GM18508 (cell line): ENCODE results near the gene LAMA3.

Experiments
- ATAC-seq: cut with Tn5 transposase; IDR thresholded peaks from one replicate; pipeline ENCODE4 v1.9.1; 2021; ENCODE audit warnings: moderate number of reproducible peaks; ENCODE audit not compliant: insufficient read depth, unreplicated experiment

The LAMA3 gene

DNA sequence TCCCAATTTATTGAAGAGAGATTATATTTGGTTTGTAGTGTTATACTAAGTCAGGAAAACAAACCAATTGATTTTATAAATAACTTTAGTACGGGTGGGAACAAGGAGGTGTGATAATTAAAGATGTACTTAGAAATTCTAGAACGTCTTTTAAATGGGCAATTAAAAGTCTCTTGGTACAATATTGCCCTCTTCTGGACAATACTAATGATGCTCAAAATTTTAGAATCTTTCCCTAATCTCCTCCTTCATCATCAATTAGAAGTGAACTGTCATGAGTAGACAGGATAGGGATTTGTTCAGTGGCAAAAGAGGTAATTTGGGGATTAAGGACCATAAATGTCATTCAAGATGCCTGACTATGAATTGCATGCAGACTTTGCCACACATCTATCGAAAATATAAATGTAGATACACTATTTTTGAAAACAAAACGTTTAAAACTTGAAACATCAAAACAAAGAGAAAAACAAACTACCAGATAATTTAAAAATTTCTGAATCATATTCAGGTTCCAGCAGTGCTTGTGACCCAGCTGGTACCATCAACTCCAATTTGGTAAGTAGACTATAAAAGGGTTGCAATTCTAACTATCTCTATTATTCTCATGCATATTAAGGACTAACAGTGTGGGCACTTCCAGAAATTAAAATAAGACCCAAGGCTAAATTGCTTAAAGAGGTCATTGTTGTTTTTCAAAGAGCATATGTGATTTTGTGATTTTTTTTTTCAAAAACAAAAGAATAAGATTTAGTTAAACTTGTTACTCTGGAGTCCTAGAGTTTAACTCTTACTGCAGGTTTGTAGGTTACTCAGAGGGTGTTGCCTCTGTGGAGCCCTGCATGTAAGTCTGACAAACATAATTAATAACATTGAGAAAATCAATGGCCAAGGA lies 123.5 kb downstream of the LAMA3 start:
- no peak for ATAC-seq

DNA sequence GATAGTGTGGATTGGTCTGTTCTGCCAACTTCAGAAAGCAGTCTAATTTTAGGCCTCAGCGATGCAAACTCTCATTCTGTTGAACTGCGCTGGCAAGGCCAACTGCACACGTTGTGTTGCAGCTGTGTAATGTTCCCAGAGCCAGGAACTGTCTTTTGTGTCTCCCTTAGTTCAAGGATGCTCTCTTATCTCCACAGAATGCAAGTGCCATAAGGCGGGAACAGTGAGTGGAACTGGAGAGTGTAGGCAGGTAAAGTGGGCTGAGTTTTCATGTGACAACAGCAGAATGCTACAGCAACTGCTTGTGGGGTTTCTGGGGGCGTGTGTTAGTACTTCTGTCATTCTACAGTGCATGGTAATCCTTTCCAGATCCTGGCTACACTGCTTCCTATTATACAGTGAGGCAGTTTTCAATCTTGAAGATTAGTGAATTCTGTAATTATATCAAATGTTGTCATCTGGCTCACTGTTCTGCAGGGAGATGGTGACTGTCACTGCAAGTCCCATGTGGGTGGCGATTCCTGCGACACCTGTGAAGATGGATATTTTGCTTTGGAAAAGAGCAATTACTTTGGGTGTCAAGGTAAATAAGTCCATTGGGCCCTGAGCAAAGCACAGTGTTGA lies 125.8 kb downstream of the LAMA3 start:
- no peak for ATAC-seq

DNA sequence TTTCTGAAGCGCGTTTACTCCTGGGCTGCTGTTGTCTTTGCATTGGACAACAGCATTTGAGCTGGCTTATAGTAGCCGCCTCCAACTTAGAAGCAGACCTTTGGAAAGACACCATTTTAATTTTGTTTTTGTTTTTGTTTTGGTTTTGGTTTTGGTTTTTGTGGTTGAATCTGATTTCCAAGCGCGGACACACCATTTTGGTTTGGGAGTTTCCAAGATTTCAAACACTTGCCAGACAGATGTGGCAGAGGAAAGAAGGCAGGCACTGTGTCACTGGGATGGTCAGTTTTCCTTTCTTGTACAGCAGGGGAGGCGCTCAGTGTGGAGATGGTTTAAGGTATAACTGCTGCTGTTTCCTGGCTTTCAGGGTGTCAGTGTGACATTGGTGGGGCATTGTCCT lies 126.8 kb downstream of the LAMA3 start:
- ATAC-seq: no peak

DNA sequence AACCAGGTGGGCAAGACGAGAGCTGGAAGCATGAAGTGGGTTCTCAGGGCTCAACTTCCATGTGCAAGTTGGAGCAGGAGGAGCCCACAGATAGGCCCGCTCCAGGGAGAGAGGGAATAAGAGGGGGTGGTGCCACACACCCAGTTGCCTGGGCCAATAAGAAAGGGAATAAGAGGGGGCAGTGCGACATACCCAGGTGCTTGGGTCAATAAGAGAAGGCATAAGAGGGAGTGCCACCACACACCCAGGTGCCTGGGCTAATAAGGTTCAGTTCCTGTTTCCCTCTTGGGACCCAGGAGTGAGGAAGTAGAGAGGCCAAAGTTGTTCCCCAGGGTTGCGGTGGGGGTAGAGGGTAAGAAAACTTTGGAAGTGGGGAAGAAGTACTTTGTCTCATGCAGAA lies 127.5 kb downstream of the LAMA3 start:
- no peak for ATAC-seq

DNA sequence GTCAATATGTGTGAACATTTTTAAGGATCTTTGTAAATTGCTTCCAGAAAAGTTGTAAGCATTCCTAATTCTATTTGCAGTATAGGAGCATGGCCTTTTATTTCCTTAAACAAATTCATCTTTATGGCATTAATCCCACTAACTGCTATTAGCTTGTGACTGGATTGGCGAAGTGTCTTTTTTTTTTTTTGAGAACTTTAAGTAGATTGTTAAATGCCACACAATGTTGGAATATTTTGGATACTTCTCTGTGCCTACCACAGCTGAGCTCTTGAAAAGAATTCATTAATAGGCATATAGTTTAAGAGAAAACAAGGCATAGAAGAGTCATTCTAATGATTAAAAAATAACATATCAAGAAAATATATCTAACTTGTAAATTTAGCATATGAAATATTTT lies 129.7 kb downstream of the LAMA3 start:
- no peak for ATAC-seq

DNA sequence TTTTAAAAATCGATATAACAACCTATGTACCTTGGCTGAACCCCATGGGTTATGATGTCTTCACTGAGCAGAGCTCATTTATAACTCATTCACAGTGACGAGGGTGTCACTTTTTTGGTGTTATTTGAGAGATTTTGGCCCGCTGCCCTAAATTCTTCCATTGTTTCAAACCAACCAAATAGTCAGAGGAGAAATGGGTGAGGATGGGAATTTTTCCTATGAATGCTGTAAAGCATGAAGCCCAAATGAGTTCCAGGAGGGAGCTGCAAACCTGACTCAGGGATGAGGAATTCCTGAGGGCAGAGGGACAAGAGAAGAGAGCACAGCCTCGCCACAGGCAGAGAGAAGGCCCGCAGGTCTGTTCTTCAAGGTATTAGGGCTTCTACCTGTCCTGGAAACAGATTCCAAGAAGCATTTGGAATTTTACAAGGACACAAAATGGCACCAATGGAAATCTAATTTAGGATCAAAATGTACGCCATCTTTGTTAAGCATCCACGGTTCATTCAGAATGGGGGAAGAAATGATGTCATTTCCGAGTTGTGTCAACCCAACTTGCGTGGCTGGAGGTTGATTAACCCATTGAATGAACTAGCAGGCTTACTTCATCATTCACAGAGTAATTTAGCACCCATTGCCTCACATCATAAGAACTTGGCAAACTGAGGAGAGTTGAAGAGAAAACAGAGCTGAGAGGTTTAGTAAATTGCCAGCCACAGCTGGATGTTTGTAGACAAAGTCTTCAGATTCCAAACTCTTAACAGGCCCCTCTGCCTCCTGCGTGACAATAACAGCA lies 133.5 kb downstream of the LAMA3 start:
- no peak for ATAC-seq

DNA sequence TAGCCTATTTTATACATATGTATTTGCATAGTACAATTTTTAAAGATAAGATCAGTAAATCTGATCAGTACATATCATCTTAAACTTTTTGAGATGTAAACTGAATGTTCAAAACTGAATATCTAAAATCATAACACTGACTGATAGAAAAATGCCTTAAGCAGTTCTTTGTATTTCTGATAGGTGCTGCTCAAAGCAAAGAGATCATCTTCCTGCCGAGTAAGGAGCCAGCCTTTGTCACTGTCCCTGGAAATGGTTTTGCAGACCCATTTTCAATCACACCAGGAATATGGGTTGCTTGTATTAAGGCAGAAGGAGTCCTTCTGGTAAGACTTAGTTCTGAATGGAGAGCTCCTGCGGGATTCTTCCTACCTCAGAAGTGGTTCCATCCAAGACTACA lies 135.0 kb downstream of the LAMA3 start:
- no peak for ATAC-seq

DNA sequence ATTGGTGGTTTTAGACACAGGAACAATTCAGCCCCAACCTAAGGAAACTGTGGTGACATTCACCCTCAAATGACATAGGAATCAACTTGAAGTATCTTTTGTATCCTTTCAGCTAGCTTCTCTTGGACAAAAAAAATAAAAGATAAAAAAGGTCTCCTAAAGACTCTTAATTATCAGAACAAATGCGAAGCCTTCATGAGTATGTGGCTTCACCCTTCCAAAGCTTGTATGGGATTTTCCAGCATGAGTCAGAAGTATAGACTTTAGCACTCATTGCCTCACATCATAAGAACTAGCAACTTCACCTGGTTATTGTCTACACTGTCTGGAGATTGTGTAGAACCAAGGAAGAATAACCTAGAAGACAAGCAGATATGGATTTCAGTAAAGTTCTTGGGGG lies 135.4 kb downstream of the LAMA3 start:
- no peak for ATAC-seq

DNA sequence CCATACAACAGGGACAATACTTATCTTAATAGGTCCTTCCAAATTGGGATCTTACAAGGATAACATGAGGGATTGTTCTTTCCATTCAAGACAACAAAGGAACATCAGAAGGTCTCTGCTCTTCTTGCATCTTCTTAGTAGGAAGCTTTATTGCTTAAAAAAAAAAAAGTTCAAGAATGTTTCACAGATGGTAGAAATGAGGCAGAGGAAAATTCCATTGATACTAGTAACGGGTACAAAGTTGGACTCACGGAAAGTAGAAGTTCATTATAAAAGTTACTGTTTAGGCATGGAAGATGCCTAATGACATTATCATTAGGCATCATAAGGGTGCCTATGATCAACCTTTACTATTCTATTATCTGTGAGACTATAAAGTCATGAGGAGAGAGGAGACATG lies 136.2 kb downstream of the LAMA3 start:
- no peak for ATAC-seq

DNA sequence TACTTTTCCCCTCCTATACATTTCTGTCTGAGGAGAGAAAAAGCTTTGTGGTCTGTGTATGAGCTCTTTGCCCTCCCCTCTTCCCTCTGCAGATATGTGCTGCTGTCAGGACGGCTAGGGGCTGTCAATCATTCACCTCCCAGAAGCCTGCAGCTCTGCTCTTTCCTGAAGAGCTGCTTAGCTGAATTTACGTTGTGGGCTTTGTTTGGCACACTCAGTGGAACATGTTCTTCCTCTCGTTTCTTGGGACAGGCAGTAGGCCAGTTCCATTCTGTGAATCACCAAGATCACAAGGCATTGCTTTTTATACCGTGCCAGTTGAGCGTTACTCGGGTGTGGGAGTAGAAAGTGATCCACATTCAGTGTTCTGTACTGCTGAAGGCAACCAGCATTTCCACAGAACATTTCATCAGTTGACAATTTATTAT lies 136.7 kb downstream of the LAMA3 start:
- no peak for ATAC-seq

DNA sequence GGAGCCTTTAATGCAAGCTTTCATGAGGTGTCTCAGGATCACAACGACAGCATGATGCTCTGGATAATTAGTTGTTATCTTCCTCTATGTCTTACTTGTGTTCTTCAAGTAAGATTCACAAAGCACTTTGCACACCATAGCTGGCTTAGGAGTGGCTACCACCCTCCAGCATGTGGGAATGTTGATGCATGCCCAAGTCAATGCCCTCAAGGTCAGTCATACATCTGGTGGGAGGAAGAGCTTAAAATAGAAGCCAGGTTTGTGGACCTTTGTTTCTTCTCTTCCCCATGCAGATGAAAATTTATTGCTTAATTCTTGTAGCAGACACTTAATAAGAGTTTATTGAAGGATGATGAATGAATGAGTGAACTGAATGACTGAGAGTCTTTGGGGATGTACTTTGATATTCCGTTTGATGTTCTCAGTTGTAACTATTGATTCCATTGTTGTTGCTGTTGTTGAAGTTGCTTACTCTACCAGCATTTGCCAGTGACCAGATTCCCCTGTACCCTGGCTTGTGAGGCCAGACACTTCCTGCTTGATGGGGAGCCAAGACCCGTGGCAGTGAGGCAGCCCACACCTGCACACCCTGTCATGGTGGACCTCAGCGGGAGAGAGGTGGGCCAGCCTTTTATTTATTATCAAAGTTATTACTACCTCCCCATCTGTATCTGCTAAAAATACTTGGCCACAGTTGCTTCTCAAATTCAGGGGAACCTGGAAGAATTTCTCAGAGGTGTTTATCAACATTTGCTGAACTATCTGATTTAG lies 137.8 kb downstream of the LAMA3 start:
- no peak for ATAC-seq

DNA sequence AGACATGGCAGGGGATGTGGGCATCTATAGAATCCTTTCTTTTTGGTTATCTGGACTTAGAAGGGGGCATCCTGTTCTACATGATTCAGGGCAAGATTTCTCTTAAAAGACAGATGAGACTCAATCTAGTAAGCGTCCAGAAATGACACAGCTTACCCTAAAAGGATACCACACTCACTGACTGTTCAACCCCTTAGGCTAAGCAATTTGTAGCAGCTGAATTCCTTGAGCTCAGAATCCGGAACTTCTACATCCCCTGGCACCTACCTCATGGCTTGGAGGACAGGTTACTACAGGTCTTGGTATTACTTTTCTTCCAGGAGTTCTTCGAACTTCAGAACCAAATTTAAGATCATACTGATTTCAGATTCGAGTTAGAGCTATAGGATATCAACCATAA lies 138.4 kb downstream of the LAMA3 start:
- no peak for ATAC-seq

DNA sequence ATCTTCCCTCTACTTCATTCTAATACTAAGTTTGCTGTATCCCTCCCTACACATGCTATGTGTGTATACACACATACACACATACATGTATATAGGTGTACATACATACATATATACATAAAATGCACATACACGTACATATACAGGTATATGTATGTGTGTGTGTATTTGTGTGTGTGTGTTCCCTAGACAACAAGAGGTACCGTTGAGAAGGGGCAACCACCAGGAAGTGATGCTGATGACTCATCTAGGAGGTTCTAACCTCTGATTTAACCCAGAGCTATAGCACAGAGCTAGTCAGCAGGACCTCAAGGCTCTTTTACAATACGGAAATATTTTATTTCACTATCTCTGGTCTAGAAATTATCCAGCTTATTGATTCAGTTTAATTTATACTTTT lies 139.2 kb downstream of the LAMA3 start:
- peak; percentile 87 for ATAC-seq

DNA sequence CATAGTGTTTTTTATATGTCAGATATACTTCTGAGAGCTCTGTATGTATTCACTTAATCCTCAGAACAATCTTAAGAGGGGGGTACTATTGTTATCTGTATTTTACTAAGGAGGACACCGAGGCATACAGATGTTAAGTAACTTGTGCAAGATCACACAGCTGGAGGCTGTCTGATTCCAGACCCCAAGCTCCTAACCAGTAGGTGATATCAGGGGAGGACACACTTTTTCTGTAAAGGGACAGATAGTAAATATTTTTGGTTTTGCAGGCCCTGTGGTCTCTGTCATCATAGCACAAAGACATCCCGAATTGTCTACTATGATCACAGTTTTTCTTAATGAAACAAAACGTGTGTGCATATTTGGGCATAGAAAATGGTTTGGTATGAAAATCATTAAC lies 143.7 kb downstream of the LAMA3 start:
- no peak for ATAC-seq

DNA sequence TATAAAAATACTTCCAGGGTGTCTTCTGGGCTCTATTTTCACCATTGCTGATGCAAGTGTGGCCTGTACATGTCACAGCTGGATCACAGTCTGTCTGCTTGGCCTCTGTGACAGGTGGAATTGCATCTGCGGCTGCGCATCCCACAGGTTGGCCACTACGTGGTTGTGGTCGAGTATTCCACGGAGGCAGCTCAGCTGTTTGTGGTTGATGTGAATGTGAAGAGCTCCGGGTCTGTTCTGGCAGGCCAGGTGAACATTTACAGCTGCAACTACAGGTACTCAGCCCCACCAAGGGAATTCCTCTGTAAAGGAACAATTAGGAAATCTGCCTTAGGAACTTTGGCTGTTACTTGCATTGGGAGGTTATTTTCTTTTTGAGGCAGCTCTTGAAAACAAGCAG lies 144.5 kb downstream of the LAMA3 start:
- ATAC-seq: no peak

DNA sequence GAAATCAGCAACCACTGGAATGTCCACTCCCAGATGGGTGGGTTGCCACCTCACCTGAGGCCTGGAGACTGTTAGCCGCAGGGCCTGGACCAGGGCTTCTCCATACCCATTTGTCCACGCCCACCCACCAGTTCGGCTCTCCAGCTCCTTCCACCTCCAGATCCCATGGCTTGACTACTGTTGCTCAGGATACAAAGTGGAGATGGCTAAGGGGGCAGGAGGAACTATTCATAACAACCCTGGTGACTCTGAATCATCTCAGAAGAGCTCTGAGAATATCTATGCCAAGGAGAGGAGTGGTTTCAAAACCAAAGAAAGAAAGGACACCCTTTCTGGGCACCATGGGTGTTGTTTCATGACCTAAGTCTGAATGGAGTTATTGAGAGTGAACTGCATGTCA lies 145.8 kb downstream of the LAMA3 start:
- no peak for ATAC-seq

DNA sequence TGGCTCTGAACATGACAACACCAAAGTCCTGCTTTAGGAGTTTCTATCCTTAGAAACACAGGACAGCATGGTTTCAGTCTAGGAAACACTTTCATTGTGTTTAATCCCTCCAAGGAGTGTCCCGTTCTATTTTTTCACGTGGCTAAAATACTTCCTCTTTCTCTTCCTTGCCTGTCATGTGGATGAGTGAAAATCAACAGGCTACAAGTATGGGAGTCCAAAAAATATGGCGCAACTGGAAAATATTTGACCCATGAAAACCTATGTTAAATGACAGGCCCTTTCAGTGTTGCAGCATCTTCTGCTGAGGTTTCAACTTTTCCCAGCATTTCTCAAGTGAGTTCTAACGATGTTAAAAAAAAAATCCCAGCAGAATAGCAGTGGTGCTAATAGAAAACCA lies 146.3 kb downstream of the LAMA3 start:
- ATAC-seq: no peak

DNA sequence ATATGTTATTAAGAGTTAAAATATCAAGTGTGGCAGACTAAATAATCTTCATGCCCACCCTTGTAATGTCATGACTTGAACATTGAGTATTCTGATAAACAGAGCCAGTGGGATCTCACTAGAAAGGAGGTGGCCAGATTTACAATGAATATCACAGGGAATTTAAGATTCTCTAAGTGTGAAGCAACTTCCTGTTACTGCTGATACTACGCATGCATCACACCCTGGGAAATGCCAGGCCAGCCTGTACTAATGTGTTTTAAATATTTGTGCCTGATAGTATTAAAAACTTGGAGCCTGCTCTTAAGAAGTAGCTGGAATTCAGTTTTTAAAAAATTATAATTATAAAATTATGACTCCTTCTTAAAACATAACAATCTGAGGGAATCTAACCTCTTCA lies 148.3 kb downstream of the LAMA3 start:
- no peak for ATAC-seq

DNA sequence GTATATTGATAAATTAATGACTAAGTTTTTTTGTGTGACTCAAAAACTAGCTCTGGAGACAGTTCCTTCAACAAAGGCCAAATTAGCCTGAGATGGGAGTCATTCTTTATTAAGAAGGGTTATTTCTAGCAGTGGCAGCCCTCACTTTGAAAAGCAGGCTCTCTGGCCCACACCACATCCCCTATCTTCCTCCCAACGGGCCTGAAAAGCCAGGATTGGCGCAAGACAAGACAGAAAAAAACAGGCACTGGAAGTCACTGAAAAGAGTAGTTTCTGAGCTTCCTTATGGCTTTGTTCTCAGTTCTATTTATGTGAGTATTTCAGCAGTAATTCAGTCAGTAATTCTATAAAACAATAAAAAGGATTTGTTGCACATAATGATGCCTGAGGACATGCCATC lies 149.0 kb downstream of the LAMA3 start:
- ATAC-seq: no peak

DNA sequence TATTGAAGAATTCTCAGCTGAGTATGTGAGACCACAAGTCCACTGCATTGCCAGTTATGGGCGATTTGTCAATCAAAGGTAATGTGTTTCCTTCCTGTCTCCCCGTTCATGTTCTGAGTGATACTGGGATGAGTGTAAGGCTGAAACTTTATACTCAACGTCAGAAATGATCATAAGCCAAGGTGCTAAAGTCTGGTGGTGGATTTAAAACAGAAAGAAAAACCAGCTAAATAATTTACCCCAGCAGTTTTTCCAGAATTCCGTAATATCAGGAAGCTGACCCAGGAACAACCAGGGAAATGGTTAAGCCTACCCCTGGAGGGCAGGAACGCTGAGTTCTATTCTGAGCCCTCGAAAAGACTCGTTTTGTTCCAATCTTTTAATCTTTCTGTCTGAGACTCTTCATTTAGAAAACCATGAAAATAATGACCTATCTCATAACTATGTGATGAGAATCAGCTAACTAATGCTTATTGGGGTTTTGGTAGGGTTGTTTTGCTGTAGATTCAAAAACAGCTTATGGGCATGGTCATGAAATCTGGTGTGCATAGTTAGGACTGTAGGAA lies 149.6 kb downstream of the LAMA3 start:
- ATAC-seq: no peak
